Hepatocyte (in vitro differentiated cells): ENCODE results near the gene BIN1. TPM values are rescaled to one million over a fixed set of nuclear protein-coding genes. Genes with fewer than 3 reads are reported as not detected.
A peak's percentile ranks its signal among the peaks of the same experiment; 100 is the strongest.

ENCODE experiments used
- DNase-seq: peaks from one replicate; pipeline ENCODE4 v3.0.0-alpha.2; 2016; ENCODE audit warnings: low spot score
- H2AFZ ChIP-seq: fragments of 200-600 bp; sonication (generic); 2 replicates; pipeline ENCODE4 v1.6.0; 2016; ENCODE audit warnings: antibody characterized with exemption, mild to moderate bottlenecking
- H3K27ac ChIP-seq: fragments of 200-600 bp; sonication (generic); 2 replicates; pipeline ENCODE4 v1.5.1; 2016; ENCODE audit warnings: mild to moderate bottlenecking
- H3K27me3 ChIP-seq: fragments of 200-600 bp; sonication (generic); 2 replicates; pipeline ENCODE4 v1.6.1; 2016
- H3K36me3 ChIP-seq: fragments of 200-600 bp; sonication (generic); replicated peaks from 2 replicates; pipeline ENCODE4 v1.5.1; 2016; ENCODE audit warnings: low read depth; ENCODE audit not compliant: insufficient read depth
- H3K4me1 ChIP-seq: fragments of 200-600 bp; sonication (generic); 2 replicates; pipeline ENCODE4 v1.5.1; 2016; ENCODE audit warnings: mild to moderate bottlenecking, moderate library complexity; ENCODE audit not compliant: insufficient read depth
- H3K4me2 ChIP-seq: fragments of 200-600 bp; sonication (generic); 2 replicates; pipeline ENCODE4 v1.6.0; 2016
- H3K4me3 ChIP-seq: fragments of 200-600 bp; sonication (generic); 2 replicates; pipeline ENCODE4 v1.5.1; 2016; ENCODE audit warnings: mild to moderate bottlenecking
- H3K79me2 ChIP-seq: fragments of 200-600 bp; sonication (generic); 2 replicates; pipeline ENCODE4 v1.6.0; 2017; ENCODE audit warnings: mild to moderate bottlenecking
- H3K9me2 ChIP-seq: fragments of 200-600 bp; sonication (generic); replicated peaks from 2 replicates; pipeline ENCODE4 v1.6.0; 2017; ENCODE audit warnings: mild to moderate bottlenecking; ENCODE audit not compliant: insufficient read depth
- H3K9me3 ChIP-seq: fragments of 200-600 bp; sonication (generic); 2 replicates; pipeline ENCODE4 v1.5.1; 2016; ENCODE audit warnings: low read depth, mild to moderate bottlenecking
- H4K20me1 ChIP-seq: fragments of 200-600 bp; sonication (generic); 2 replicates; pipeline ENCODE4 v1.6.0; 2016; ENCODE audit warnings: mild to moderate bottlenecking; ENCODE audit not compliant: insufficient read depth, poor library complexity, severe bottlenecking
- EZH2 ChIP-seq: fragments of 200-600 bp; sonication (generic); IDR thresholded peaks from 2 replicates; pipeline ENCODE4 v1.6.1; 2016; ENCODE audit warnings: antibody characterized with exemption, mild to moderate bottlenecking, borderline replicate concordance
- EZH2phosphoT487 ChIP-seq: fragments of 200-600 bp; sonication (generic); IDR thresholded peaks from one replicate; pipeline ENCODE4 v1.6.1; 2018; ENCODE audit warnings: antibody characterized with exemption, mild to moderate bottlenecking, low read depth, moderate library complexity; ENCODE audit not compliant: unreplicated experiment, severe bottlenecking
- WGBS: methylation state at CpG from one replicate; pipeline ENCODE4 v1.1.6; 2016; ENCODE audit warnings: low lambda C conversion rate; ENCODE audit errors: missing lambda C conversion rate; 5-methylcytosine and 5-hydroxymethylcytosine counted together
- polyA plus RNA-seq: library from polyadenylated mRNA; unstranded; fragments of >200 nt; fragmentation: Nextera tagmentation; extraction: Ambion mirVana; gene quantifications from 2 replicates; pipeline ENCODE4 v1.2.1, GENCODE V29; 2016
- total RNA-seq: library from RNA; depleted of rRNA; stranded (reverse); fragments of >200 nt; gene quantifications from 2 replicates; pipeline ENCODE4 v1.2.3, GENCODE V29; 2014
- TF ChIP-seq, protein P1 (sequence below): fragments of 200-600 bp; sonication (generic); IDR thresholded peaks from 2 replicates; pipeline ENCODE4 v1.5.1; 2016; ENCODE audit warnings: antibody characterized with exemption, mild to moderate bottlenecking; ENCODE audit not compliant: poor library complexity

Gene BIN1
- total and polyA plus RNA-seq, 2 experiments from 2014 or later: 109 to 113 TPM

- no peak for DNase-seq
- Histone ChIP-seq H4K20me1 (no peaks in the 10 kb centered on the region), H3K9me3 (no peaks in the 10 kb centered on the region), H3K27me3 (no peaks in the 10 kb centered on the region), H2AFZ (no peak overlapping the region), H3K9me2 (no peaks in the 10 kb centered on the region), H3K4me2 (no peak overlapping the region), H3K27ac (no peak overlapping the region), H3K4me3 (no peak overlapping the region), H3K4me1 (peaks cover 29% of the 10 kb centered on the region), H3K36me3 (no peaks in the 10 kb centered on the region), H3K79me2 (peaks cover 19% of the 10 kb centered on the region)
- TF ChIP-seq EZH2phosphoT487 (no peak), EZH2 (no peak)
- TF ChIP-seq, protein P1, sequence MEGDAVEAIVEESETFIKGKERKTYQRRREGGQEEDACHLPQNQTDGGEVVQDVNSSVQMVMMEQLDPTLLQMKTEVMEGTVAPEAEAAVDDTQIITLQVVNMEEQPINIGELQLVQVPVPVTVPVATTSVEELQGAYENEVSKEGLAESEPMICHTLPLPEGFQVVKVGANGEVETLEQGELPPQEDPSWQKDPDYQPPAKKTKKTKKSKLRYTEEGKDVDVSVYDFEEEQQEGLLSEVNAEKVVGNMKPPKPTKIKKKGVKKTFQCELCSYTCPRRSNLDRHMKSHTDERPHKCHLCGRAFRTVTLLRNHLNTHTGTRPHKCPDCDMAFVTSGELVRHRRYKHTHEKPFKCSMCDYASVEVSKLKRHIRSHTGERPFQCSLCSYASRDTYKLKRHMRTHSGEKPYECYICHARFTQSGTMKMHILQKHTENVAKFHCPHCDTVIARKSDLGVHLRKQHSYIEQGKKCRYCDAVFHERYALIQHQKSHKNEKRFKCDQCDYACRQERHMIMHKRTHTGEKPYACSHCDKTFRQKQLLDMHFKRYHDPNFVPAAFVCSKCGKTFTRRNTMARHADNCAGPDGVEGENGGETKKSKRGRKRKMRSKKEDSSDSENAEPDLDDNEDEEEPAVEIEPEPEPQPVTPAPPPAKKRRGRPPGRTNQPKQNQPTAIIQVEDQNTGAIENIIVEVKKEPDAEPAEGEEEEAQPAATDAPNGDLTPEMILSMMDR: no peak
- WGBS: 88% methylated on average over 9 of the region's 10 CpGs
Observed at GRCh38 chr2:127069003-127069402, 38.0 kb downstream of the BIN1 start.

- Histone ChIP-seq H2AFZ (no peak overlapping the region), H3K27ac (peak overlapping the region; percentile 37), H3K9me2 (no peaks in the 10 kb centered on the region), H3K4me3 (no peak overlapping the region), H4K20me1 (no peaks in the 10 kb centered on the region), H3K4me1 (peaks cover 25% of the 10 kb centered on the region), H3K4me2 (no peak overlapping the region), H3K36me3 (no peaks in the 10 kb centered on the region), H3K79me2 (peaks cover 17% of the 10 kb centered on the region), H3K27me3 (no peaks in the 10 kb centered on the region), H3K9me3 (no peaks in the 10 kb centered on the region)
- no peak for DNase-seq
- TF ChIP-seq, protein P1: no peak
- no peak for TF ChIP-seq EZH2phosphoT487
- no peak for TF ChIP-seq EZH2
- WGBS: 95% methylated on average over 19 of the region's 20 CpGs
Observed at GRCh38 chr2:127068351-127068741, 38.6 kb downstream of the BIN1 start.

DNA sequence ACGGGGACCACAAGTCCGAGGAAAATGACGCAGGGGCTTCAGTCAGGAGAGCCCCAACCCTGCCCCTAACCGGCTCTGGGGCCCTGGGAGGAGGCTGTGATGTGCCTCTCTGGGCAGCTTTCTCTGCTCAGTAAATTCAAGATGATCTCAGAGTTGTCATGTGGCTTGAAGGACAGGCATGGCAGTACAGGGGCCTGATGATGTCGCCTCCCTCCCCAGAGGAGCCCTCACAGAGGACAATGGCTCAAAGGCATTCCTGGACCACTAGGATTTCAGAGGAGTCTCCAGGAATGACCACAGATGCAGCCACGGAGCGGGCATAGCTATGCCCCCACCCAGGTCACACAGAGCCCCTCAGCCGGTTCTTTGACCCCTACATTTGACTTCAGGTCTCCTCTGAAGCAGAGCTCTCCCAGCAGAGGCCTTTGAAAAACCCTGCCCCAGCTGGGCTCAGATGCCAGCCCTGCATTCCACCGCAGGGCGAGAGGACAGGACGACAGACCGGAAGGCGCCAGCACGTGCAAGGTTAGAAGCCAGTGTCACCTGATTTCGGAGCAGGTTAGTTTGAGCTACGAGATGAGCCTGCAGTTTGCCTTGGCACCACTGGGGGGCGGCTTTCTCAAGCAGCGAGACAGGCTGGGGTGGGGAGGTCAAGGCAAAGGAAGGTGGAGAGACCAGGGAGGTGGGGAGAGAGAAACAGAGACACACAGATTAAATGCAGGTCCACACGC lies 39.2 kb downstream of the BIN1 start:
- no peaks in the 10 kb centered on the region for H3K27me3 ChIP-seq
- H2AFZ ChIP-seq: no peak overlapping the region
- peak overlapping the region; percentile 69 for H3K27ac ChIP-seq
- whole genome bisulfite sequencing: 56% methylated on average over 19 of the region's 19 CpGs
- H3K9me3 ChIP-seq: no peaks in the 10 kb centered on the region
- peaks cover 23% of the 10 kb centered on the region for H3K4me1 ChIP-seq
- peaks cover 18% of the 10 kb centered on the region for H3K79me2 ChIP-seq
- no peak overlapping the region for H3K4me2 ChIP-seq
- TF ChIP-seq, protein P1: peak; percentile 83
- TF ChIP-seq EZH2: no peak
- H3K4me3 ChIP-seq: no peak overlapping the region
- DNase-seq: peak; percentile 89
- H3K36me3 ChIP-seq: no peaks in the 10 kb centered on the region
- H4K20me1 ChIP-seq: no peaks in the 10 kb centered on the region
- H3K9me2 ChIP-seq: no peaks in the 10 kb centered on the region
